ENCODE measurements around the gene SLC22A12.

The SLC22A12 gene

GRCh38 chr11:64619196-64619595 lies 28.2 kb downstream of the SLC22A12 start:
- H3K27me3 ChIP-seq (ENCODE audit: control insufficient read depth in 3 of 3, insufficient read depth in 3 of 3, low read depth in 1 of 3, low read length in 3 of 3): no peaks in the 10 kb centered on the region
- H3K4me1 ChIP-seq (ENCODE audit: control insufficient read depth in 2 of 2, insufficient read depth in 1 of 2, low read depth in 1 of 2, low read length in 2 of 2): peaks cover 21 to 22% of the 10 kb centered on the region in 2 donors
- H2BK12ac ChIP-seq (ENCODE audit: low read length): no peak overlapping the region
- no peak overlapping the region for H3K4ac ChIP-seq (ENCODE audit: low read length)
- peaks cover 2% of the 10 kb centered on the region for H3K79me1 ChIP-seq (ENCODE audit: low read depth, low read length)
- H3K18ac ChIP-seq (ENCODE audit: low read length): peak overlapping the region; percentile 86
- H3K9ac ChIP-seq (ENCODE audit: low read depth, low read length, poor library complexity): no peak overlapping the region
- H3K23ac ChIP-seq (ENCODE audit: low read depth, low read length, poor library complexity): peak overlapping the region; percentile 28
- H3K9me3 ChIP-seq (replicated peaks in 1 of 2; ENCODE audit: control insufficient read depth in 2 of 2, insufficient read depth in 1 of 2, low read depth in 1 of 2, low read length in 2 of 2): peaks cover 0 to 2% of the 10 kb centered on the region in 2 donors
- H3K4me3 ChIP-seq (ENCODE audit: low read length in 2 of 2): no peak overlapping the region
- H2BK15ac ChIP-seq (ENCODE audit: low read length): peak overlapping the region; percentile 22
- H3K4me2 ChIP-seq (ENCODE audit: insufficient read depth, low read length, poor library complexity, severe bottlenecking): no peak overlapping the region
- H2AK5ac ChIP-seq (ENCODE audit: low read depth, low read length): peak overlapping the region; percentile 48
- H2BK5ac ChIP-seq (ENCODE audit: low read length): peak overlapping the region; percentile 89
- peaks cover 0 to 8% of the 10 kb centered on the region in 2 donors for H3K36me3 ChIP-seq (replicated peaks in 1 of 2; ENCODE audit: control insufficient read depth in 2 of 2, insufficient read depth in 2 of 2, low read length in 2 of 2)
- H4K8ac ChIP-seq (ENCODE audit: low read depth, low read length): peak overlapping the region; percentile 70
- no peak overlapping the region for H3K27ac ChIP-seq (replicated peaks; ENCODE audit: low read length)
- no peak overlapping the region for H2AFZ ChIP-seq (ENCODE audit: low read length)
- H4K91ac ChIP-seq (ENCODE audit: low read depth, low read length, poor library complexity): no peak overlapping the region
- H3K14ac ChIP-seq (ENCODE audit: low read length): no peak overlapping the region
- H2BK120ac ChIP-seq (ENCODE audit: low read depth, low read length): no peak overlapping the region
- WGBS, 2 donors (ENCODE audit: extremely low coverage in 2 of 2, insufficient read length in 2 of 2, insufficient replicate concordance in 1 of 2): no CpG with 5 or more reads among the region's 4 CpGs
- no peak for DNase-seq (ENCODE audit: low spot score)

GRCh38 chr11:64619811-64620380 lies 28.9 kb downstream of the SLC22A12 start:
- peak overlapping the region; percentile 29 for H3K4me2 ChIP-seq (ENCODE audit: insufficient read depth, low read length, poor library complexity, severe bottlenecking)
- peaks cover 19 to 22% of the 10 kb centered on the region in 2 donors for H3K4me1 ChIP-seq (ENCODE audit: control insufficient read depth in 2 of 2, insufficient read depth in 1 of 2, low read depth in 1 of 2, low read length in 2 of 2)
- H2BK5ac ChIP-seq (ENCODE audit: low read length): peak overlapping the region; percentile 89
- peak overlapping the region; percentile 63 for H2AFZ ChIP-seq (ENCODE audit: low read length)
- WGBS, 2 donors (ENCODE audit: extremely low coverage in 2 of 2, insufficient read length in 2 of 2, insufficient replicate concordance in 1 of 2): no CpG with 5 or more reads among the region's 5 CpGs
- H3K27ac ChIP-seq (replicated peaks; ENCODE audit: low read length): peak overlapping the region; percentile 72
- peak overlapping the region; percentile 47 for H2BK12ac ChIP-seq (ENCODE audit: low read length)
- H3K9ac ChIP-seq (ENCODE audit: low read depth, low read length, poor library complexity): peak overlapping the region; percentile 86
- no peak overlapping the region for H4K8ac ChIP-seq (ENCODE audit: low read depth, low read length)
- no peak overlapping the region for H3K23ac ChIP-seq (ENCODE audit: low read depth, low read length, poor library complexity)
- H2AK5ac ChIP-seq (ENCODE audit: low read depth, low read length): peak overlapping the region; percentile 93
- H3K14ac ChIP-seq (ENCODE audit: low read length): peak overlapping the region; percentile 39
- no peaks in the 10 kb centered on the region for H3K27me3 ChIP-seq (ENCODE audit: control insufficient read depth in 3 of 3, insufficient read depth in 3 of 3, low read depth in 1 of 3, low read length in 3 of 3)
- no peak for DNase-seq (ENCODE audit: low spot score)
- peaks cover 0 to 2% of the 10 kb centered on the region in 2 donors for H3K9me3 ChIP-seq (replicated peaks in 1 of 2; ENCODE audit: control insufficient read depth in 2 of 2, insufficient read depth in 1 of 2, low read depth in 1 of 2, low read length in 2 of 2)
- peak overlapping the region; percentile 93 for H2BK120ac ChIP-seq (ENCODE audit: low read depth, low read length)
- peaks cover 2% of the 10 kb centered on the region for H3K79me1 ChIP-seq (ENCODE audit: low read depth, low read length)
- peak overlapping the region; percentile 93 for H4K91ac ChIP-seq (ENCODE audit: low read depth, low read length, poor library complexity)
- no peak overlapping the region for H3K4me3 ChIP-seq (ENCODE audit: low read length in 2 of 2)
- H3K4ac ChIP-seq (ENCODE audit: low read length): peak overlapping the region; percentile 86
- H3K18ac ChIP-seq (ENCODE audit: low read length): peak overlapping the region; percentile 92
- H3K36me3 ChIP-seq (replicated peaks in 1 of 2; ENCODE audit: control insufficient read depth in 2 of 2, insufficient read depth in 2 of 2, low read length in 2 of 2): peaks cover 0 to 8% of the 10 kb centered on the region in 2 donors
- H2BK15ac ChIP-seq (ENCODE audit: low read length): peak overlapping the region; percentile 98

- Histone ChIP-seq H2AK5ac (ENCODE audit: low read depth, low read length) (peak overlapping the region; percentile 93), H2BK12ac (ENCODE audit: low read length) (peak overlapping the region; percentile 47), H3K4me1 (ENCODE audit: control insufficient read depth in 2 of 2, insufficient read depth in 1 of 2, low read depth in 1 of 2, low read length in 2 of 2) (peaks cover 19 to 22% of the 10 kb centered on the region in 2 donors), H3K4me2 (ENCODE audit: insufficient read depth, low read length, poor library complexity, severe bottlenecking) (no peak overlapping the region), H3K9me3 (replicated peaks in 1 of 2; ENCODE audit: control insufficient read depth in 2 of 2, insufficient read depth in 1 of 2, low read depth in 1 of 2, low read length in 2 of 2) (peaks cover 0 to 1% of the 10 kb centered on the region in 2 donors), H3K27me3 (ENCODE audit: control insufficient read depth in 3 of 3, insufficient read depth in 3 of 3, low read depth in 1 of 3, low read length in 3 of 3) (no peaks in the 10 kb centered on the region), H3K36me3 (replicated peaks in 1 of 2; ENCODE audit: control insufficient read depth in 2 of 2, insufficient read depth in 2 of 2, low read length in 2 of 2) (peaks cover 0 to 6% of the 10 kb centered on the region in 2 donors), H3K4me3 (ENCODE audit: low read length in 2 of 2) (no peak overlapping the region), H2AFZ (ENCODE audit: low read length) (peak overlapping the region; percentile 63), H4K8ac (ENCODE audit: low read depth, low read length) (no peak overlapping the region), H3K27ac (replicated peaks; ENCODE audit: low read length) (peak overlapping the region; percentile 72), H3K18ac (ENCODE audit: low read length) (peak overlapping the region; percentile 92), H3K79me1 (ENCODE audit: low read depth, low read length) (peaks cover 2% of the 10 kb centered on the region), H4K91ac (ENCODE audit: low read depth, low read length, poor library complexity) (peak overlapping the region; percentile 93), H2BK120ac (ENCODE audit: low read depth, low read length) (peak overlapping the region; percentile 93), H3K9ac (ENCODE audit: low read depth, low read length, poor library complexity) (peak overlapping the region; percentile 86), H3K14ac (ENCODE audit: low read length) (peak overlapping the region; percentile 39), H2BK15ac (ENCODE audit: low read length) (peak overlapping the region; percentile 98), H2BK5ac (ENCODE audit: low read length) (peak overlapping the region; percentile 89), H3K4ac (ENCODE audit: low read length) (peak overlapping the region; percentile 86), H3K23ac (ENCODE audit: low read depth, low read length, poor library complexity) (no peak overlapping the region)
- no peak for DNase-seq (ENCODE audit: low spot score)
- no CpG with 5 or more reads among the region's 13 CpGs for WGBS, 2 donors (ENCODE audit: extremely low coverage in 2 of 2, insufficient read length in 2 of 2, insufficient replicate concordance in 1 of 2)
Observed at GRCh38 chr11:64620381-64620971, 29.5 kb downstream of the SLC22A12 start.

GRCh38 chr11:64621283-64622019 lies 30.4 kb downstream of the SLC22A12 start:
- Histone ChIP-seq H2BK12ac (ENCODE audit: low read length) (no peak overlapping the region), H3K4me2 (ENCODE audit: insufficient read depth, low read length, poor library complexity, severe bottlenecking) (no peak overlapping the region), H3K36me3 (replicated peaks in 1 of 2; ENCODE audit: control insufficient read depth in 2 of 2, insufficient read depth in 2 of 2, low read length in 2 of 2) (peaks cover 4 to 5% of the 10 kb centered on the region in 2 donors), H3K14ac (ENCODE audit: low read length) (no peak overlapping the region), H2AFZ (ENCODE audit: low read length) (no peak overlapping the region), H2BK15ac (ENCODE audit: low read length) (no peak overlapping the region), H2BK5ac (ENCODE audit: low read length) (peak overlapping the region; percentile 4), H3K18ac (ENCODE audit: low read length) (peak overlapping the region; percentile 1), H3K4me3 (ENCODE audit: low read length in 2 of 2) (peak overlapping the region in 1 of 2 donors; percentile 29), H2AK5ac (ENCODE audit: low read depth, low read length) (peak overlapping the region; percentile 29), H2BK120ac (ENCODE audit: low read depth, low read length) (no peak overlapping the region), H4K8ac (ENCODE audit: low read depth, low read length) (no peak overlapping the region), H3K9me3 (replicated peaks in 1 of 2; ENCODE audit: control insufficient read depth in 2 of 2, insufficient read depth in 1 of 2, low read depth in 1 of 2, low read length in 2 of 2) (no peaks in the 10 kb centered on the region), H3K79me1 (ENCODE audit: low read depth, low read length) (peaks cover 2% of the 10 kb centered on the region), H3K27me3 (ENCODE audit: control insufficient read depth in 3 of 3, insufficient read depth in 3 of 3, low read depth in 1 of 3, low read length in 3 of 3) (no peaks in the 10 kb centered on the region), H3K23ac (ENCODE audit: low read depth, low read length, poor library complexity) (no peak overlapping the region), H3K27ac (replicated peaks; ENCODE audit: low read length) (peak overlapping the region; percentile 39), H3K4me1 (ENCODE audit: control insufficient read depth in 2 of 2, insufficient read depth in 1 of 2, low read depth in 1 of 2, low read length in 2 of 2) (peaks cover 22 to 25% of the 10 kb centered on the region in 2 donors), H3K9ac (ENCODE audit: low read depth, low read length, poor library complexity) (no peak overlapping the region), H4K91ac (ENCODE audit: low read depth, low read length, poor library complexity) (no peak overlapping the region), H3K4ac (ENCODE audit: low read length) (no peak overlapping the region)
- no CpG with 5 or more reads among the region's 5 CpGs for WGBS, 2 donors (ENCODE audit: extremely low coverage in 2 of 2, insufficient read length in 2 of 2, insufficient replicate concordance in 1 of 2)
- DNase-seq (ENCODE audit: low spot score): no peak
